GM18909 (cell line): ENCODE measurements around the gene CFDP1.

ENCODE experiments used
- ATAC-seq: cut with Tn5 transposase; IDR thresholded peaks from one replicate; pipeline ENCODE4 v1.9.1; 2021; ENCODE audit warnings: mild to moderate bottlenecking; ENCODE audit not compliant: unreplicated experiment, poor library complexity

Gene CFDP1

DNA sequence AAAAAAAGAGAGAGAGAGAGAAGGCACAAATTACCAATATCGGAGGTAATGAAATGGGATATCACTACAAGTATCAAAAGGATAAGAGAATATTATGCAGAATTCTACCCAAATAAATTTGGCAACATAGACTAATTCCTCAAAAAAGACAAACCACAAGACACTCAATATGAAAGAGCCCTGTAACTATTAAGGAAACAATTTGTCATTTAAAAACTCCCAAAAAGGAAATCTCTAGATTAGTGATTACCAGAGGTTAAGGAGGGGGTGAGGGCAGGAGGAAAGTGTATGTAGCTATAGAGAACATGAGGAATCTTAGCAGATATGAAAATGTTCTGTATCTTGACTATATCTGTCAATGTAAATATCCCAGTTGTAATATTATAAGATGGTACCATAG lies 54.0 kb downstream of the CFDP1 start:
- ATAC-seq: peak; percentile 61

DNA sequence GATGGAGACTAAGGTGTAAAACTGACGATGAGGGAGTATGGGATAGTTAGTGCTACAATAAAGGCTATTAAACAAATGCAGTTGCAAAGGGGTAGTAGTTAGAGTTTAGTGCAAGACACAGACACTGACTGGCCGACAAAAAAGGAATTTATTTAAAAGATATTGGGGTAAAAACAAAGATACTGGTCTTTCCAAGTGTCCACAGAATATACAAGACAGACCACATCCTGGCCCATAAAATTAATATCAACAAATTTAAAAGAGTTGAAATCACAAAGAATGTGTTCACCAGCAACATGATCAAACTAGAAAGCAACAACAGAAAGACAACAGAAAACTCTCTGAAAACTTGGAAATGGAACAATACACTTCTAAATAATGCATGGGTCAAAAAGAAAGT lies 54.7 kb downstream of the CFDP1 start:
- ATAC-seq: no peak

DNA sequence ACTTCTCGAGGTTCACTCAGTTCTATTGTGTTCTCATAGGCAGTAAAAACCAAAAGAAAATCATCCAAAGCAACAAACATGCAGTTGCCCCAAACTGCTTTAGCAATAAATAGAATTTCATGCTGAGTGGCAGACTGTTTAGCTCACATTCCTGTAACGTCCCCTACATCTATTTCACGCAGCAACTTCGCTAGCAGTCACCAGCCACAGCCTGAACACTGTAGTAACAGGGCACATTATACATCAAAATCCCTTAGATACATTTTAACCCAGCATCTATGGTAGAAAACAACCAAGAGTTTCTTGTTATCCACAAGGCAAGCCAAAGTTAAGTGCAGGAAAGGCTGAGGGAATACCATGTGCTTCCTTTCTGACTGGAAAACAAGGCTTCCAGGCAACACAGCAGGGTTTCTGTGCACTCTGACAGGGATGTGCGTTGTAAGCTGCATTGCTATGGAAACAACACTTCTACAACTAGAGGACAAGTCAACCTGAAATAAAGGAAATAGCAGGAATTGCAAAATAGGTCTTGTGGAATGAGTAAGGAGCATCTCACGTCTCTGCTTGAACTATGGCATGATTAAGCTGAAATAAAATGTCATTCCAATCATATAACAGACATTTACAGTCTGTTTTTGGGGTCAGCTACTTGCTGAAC lies 55.4 kb downstream of the CFDP1 start:
- no peak for ATAC-seq

DNA sequence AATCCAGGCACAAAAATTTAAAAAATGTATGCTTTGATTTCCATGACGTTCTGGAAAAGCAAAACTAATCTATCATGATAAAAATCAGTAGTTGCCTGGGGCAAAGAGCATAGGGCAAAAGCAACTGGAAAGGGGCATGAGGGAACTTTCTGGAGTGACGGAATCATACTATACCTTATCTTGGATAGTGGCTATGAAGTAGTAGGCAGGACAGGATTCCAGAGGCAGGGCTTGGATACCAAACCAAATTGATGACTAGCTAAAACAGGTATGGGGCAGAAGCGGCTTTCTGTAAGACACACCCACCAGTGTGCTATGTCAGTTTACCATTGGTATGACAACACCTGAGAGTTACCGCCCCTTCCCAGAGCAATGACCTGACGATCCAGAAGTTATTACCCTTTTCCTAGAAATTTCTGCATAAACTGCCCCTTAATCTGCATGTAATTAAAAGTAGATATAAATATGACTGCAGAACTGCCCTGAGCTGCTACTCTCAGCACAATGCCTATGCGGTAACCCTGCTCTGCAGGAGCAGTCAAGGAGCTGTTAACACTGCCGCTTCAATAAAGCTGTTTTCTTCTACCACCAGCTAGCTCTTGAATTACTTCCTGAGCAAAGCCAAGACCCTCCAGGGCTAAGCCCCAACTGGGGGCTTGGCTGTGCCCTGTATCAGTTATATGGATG lies 56.7 kb downstream of the CFDP1 start:
- ATAC-seq: no peak

DNA sequence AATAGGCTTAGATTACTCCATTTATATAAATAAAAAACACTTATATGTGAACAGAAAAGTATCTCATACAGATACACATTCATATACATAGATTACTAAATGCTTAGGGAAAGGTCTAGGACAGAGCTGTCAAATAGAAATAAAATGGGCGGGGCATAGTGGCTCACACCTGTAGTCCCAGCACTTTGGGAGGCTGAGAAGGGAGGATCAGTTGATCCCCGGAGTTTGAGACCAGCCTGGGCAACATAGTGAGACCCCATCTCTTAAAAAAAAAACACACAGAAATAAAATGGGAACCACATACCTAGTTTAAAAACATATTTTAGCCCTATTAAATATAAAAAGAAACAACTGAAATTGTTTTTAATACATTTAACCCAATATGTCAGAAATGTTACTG lies 58.9 kb downstream of the CFDP1 start:
- ATAC-seq: no peak

DNA sequence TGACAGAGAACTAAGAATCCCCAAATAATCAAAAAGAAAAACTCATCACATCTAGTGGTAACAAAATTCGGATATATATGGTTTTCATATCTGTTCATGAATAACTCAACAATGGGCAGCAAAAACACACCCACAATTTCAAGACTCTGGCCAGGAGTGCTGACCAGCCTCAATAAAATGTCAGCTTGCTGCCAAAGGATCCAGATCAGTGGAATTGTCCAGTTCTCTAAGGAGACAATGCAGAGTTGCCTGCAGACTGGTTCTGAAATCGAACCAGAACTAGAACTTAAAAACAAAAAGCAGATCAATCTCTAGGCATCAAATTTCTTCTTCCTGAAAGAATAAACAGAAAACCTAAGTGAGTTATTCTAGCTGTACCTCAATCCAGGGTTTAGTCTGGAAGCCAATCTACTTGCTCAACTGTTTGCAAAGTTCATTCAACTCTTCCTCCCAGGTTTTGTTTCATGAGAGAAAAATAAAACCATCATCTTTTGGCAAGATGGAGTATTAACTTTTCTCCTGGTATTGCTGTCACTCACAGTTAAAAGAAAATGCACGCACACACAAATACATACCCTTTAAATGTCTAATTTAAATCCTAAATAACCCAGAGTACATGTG lies 61.0 kb downstream of the CFDP1 start:
- no peak for ATAC-seq

DNA sequence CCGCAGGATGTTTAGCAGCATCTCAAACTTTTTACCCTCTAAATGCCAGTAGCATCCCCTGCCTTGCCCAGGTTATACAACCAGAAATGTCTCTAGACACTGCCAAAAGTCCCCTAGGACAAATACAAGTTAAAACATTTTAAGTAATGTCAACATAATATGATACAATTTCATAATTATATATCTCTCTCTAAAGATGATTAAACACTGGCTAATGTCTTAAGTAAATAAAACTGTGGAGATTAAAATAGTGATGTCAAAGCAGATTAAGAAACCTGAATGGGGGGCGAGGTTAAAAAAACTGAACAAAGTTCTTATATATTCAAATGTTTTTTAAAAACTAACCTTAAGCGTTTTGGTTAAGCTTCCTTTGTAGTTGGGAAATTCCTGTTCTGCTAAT lies 62.1 kb downstream of the CFDP1 start:
- ATAC-seq: no peak

DNA sequence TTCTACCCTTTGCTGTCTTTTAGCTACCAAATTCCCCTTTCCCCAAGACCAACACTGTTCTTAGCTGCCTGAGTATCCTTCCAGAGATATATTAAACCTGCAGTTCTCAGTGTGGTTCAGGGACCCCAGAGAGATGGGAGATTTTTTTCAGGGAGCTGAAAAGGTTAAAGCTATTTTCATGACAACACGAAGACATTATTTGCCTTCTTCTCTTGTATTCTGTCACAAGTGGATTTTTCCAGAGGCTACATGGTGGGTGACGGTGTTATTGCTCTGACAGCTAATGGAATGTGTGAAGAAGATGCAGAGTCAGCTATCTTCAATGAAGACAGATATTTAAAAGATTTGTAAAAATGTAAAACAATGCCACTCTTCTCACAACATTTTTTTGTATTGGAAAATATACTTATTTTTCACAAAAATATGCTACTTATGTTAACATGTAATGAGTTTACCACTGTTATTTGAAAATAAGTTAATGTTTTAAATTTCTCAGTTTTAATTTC lies 69.0 kb downstream of the CFDP1 start:
- ATAC-seq: no peak

DNA sequence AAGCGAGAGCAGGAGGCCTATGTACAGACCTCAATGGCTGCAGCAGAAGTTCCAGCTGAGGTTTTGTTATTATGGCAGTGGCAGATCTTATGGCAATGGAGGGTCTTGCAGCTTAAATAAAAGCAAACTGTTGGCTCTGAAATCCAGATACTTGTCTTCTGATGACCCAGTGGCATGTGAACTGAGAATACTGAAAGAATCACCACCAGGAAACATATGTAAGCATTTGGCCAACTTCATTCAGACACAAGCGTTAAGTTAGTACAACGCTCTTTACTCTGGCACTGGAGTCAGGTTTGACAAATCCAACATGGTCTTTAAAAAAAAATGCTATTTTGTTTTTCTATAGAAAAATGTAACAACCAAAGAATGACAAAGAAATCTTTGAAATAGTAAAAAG lies 70.5 kb downstream of the CFDP1 start:
- no peak for ATAC-seq

DNA sequence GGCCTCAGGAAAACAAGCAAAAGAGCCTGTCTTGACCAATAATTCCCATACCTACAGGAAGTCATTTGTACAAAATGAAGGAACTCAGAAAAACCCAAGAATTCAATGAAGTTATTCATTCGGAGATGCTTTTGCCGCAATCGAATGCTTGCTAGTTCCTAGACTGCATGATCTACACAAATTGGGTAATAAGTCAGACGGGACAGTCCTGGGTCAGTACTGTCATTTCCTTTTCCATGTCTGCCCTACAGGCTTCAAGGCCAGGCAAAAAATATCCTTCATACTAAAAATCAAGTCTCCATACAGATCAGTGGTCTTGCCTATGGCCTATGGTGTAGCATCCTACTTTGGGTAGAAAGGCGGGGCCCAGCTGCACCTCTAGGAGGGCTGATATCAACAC lies 71.4 kb downstream of the CFDP1 start:
- no peak for ATAC-seq

DNA sequence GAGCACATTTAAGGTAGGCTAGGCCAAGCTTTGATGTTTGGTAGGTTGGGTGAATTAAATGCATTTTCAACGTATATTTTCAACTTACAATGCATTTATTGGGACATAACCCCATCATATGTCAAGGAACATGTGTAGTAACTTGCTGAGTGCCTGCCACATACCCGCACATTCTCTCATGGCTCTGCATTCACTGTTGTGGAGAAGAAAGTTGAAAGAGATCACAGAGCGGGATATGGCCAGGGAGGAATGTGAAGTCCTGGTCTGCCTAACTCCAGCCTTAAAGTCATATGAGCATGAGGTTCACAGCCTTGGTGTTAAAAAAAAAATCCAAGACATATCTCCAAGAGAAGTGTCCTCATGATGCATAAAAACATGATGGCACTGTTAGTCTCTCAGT lies 79.1 kb downstream of the CFDP1 start:
- ATAC-seq: no peak

DNA sequence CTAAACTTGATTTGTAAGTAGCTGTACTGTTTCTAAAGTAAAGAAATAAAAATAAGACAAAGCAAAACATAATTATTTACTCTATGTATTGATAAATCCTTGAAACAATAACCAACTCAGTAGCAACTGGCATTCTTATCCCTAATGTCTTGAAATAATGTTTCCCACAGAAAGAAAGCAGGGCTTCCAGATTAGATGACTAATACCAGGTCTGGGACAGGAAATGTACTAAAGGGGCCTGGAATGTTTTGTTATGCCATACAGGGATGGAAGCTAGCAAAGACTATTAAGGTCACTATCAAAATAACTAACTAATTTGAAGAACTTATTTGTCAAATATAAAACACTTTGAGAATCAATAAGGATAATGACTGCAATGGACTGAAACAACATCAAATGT lies 82.1 kb downstream of the CFDP1 start:
- no peak for ATAC-seq

DNA sequence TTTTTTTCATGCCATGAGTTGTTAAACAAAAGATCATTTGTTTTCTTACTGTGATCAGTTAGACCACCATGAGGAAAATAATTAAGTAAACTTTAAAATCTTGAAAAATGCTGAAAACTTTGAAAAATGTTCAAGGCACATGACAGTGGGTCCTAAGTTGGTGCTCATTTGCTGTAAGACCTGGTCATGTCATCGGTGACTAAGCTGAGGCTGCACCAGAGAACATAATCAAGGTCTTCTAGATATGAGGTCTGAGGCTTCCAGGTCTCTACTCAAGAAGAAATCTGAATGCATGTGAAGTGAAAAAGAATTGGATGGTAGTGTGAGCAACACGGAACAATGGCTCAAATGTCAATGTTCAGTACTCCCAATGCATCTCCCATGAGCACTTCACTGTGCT lies 87.6 kb downstream of the CFDP1 start:
- ATAC-seq: no peak

DNA sequence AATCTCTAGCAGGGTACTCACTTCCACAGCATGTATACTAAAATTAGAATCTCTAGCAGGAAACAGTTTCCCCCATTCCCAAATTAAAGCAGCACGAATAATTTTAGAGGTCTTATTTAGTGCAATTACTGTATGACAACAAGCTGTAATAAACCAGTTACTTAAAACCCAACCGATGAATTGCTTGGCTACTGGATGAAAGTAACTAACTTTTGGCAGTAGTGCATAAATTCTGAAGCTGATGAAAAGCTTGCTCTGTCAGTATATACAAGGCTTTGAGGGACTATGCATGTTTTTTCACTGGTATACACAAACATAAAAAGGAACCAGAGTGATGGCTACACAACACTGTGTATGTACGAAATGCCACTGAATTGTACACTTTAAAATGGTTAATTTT lies 89.4 kb downstream of the CFDP1 start:
- ATAC-seq: no peak

DNA sequence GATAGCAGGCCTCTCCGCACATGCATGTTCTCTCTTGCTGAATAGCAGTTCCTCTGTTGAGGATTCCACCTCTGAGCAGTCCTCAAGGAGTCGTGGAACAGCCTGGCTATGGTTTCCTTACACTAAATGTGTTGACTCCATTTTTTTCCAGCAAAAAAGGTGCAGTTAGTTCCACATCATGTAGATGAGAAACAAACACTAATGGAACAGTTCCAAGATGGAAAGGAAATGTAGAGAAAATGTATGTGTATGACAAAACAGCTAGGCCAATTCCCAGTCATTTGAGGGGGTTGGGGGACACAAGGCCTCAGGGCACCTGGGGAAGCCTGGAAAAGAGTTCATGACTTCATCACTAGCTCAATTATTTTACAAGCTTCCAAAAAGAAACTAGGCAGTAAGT lies 90.0 kb downstream of the CFDP1 start:
- no peak for ATAC-seq

DNA sequence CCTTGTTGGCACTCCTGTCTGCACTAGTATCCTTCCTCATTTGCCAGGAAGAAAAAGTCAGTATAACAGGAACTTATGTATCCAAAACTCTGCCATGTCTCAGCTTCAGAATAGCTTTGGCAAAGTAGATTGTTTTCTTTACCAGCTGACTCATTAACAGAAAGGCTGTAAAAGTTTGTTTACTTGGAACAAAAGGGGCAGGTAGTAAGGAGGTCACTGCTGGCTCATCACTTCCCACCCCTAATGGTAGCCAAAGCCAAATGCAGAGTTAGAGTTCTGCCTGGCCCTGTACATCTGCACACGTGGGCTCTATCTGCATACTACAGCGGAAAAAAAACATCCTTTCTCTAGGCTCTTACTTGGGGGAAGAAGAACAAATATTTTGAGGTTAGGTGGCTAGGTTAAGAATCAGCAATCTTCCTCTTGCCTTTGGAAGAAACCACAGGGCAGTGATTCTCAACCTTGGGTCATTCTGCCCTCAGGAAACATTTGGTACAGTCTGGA lies 90.9 kb downstream of the CFDP1 start:
- ATAC-seq: no peak

DNA sequence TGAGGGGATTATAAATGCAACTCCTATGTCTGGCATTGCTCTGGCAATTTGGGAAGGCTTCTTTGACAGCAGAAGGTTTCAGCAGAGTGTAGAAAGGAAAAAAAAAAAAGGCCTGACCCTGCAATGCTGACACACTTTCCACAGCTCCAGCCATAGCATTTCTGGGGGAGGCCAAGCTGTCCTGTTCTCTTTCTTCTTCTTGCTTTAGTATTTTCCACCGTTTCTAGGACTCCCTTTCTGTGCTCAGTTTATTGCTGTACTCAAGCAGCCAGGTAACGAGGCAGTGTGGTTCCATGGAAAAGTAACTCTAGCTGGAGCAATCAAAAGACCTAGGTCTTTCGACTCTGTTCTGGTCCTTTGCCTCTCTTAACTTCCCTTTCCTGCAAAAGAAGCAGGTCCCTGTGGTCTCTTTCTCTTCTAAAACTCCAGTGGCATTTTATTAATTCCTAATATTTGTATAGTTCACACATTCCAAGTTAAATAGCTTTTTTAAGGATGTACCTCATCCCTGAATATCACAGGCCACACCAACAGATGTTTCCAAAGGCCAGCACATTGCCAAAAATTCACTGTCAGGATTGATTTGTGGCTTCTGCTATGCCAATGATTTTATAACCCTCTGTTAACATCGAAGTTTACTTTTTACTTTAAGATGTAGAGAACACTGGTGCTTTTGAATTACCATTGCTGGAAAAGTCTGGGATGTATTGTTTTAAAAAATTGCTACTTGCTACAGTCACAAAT lies 91.6 kb downstream of the CFDP1 start:
- no peak for ATAC-seq

DNA sequence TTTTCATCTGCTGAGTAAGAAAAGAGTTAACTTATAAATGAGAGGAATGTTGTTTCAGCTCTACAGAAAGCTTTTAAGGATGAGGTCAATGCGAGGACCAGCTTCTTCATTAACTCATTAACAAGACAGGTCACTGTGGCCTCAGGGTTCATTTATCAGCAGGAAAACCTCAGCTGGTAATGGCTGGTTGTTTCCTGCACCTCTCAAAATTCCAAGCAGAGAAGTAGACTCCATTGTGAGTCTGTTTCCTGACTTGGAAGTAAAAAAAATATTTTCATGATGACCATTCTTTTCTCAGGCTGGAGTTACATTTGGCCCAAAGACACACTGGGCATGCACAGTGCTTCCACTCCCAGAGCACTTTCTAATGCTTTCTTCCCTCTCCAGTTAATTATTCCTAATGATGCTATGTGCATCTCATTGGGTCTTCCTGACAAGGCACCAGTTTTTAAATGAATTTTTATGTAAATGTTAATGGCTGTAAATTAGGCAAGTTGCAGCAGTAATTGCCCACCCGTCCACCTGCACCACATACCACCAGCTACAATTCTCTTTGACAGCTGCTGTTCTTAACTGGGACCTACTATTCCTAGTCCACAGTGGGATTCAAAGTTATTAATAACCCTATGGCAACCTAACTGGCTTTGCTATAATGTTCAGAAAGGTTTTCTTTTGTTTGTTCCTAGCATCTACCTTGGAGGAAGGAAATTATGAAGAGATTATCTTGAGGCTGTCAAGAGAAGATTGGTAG lies 92.4 kb downstream of the CFDP1 start:
- ATAC-seq: no peak

DNA sequence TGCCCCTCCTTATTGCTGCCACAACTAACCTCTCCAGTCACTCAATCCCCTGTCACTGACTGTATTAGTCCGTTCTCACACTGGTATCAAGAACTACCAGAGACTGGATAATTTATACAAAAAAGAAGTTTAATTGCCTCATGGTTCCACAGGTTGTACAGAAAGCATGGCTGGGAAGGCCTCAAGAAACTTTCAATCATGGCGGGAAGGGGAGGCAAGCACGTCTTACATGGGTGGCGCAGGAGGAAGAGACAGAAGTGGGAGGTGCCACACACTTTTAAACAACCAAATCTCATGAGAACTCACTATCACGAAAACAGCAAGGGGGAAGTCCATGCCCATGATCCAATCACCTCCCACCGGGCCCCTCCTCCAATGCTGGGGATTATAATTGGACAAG lies 95.9 kb downstream of the CFDP1 start:
- no peak for ATAC-seq

DNA sequence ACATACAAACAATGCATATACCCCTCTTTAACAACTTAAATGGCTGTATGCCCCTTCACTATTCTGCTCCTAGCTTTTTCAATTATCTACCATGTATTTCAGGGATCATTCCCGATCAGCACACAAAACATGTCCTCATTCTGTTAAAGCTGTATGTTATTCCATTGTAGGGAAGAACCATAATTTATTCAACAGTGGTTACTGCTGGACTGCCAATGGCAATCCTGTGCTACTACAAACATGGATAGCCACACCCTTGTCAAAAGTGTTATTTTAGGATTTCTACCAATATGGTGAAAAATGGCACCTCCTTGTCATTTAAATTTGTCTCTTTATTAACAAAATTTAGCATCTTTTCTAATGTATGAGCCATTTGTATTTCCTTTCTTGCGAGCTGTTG lies 96.8 kb downstream of the CFDP1 start:
- no peak for ATAC-seq
